ENCODE data around the gene TRIM24.

DNA sequence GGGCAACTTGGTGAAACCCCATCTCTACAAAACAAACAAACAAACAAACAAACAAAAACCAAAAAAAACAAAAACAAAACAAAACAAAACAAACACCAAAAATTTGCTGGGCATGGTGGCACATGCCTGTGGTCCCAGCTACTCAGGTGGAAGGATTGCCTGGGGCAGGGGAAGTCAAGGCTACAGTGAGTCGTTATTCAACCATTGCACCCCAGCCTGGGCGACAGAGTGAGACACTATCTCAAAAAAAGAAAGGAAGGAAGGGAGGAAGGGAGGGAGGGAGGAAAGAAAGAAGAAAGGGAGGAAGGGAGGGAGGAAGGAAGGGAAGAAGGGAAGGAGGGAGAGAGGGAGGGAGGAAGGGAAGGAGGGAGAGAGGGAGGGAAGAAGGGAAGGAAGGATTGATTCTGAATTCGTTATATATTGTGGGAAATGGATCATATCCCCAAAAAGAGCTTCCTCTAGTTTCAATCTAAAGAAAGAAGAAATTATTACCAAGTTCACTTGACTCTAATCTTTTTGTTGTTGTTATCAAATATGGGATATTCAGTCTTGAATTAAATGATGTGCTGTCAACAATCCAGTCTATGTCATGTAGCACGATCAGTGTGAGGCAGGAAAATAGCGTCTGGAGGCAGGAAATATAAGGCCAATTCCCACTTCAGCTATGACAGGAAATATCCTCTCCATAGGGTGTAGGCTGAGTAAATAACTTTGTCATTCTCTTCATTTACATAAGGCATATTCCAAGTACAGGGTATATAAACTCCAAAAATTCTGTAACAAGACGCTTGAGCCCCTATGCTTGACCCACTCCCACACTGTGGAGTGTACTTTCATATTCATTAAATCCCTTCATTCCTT is 26.2 kb upstream of the TRIM24 start:
- TF ChIP-seq, protein P1, sequence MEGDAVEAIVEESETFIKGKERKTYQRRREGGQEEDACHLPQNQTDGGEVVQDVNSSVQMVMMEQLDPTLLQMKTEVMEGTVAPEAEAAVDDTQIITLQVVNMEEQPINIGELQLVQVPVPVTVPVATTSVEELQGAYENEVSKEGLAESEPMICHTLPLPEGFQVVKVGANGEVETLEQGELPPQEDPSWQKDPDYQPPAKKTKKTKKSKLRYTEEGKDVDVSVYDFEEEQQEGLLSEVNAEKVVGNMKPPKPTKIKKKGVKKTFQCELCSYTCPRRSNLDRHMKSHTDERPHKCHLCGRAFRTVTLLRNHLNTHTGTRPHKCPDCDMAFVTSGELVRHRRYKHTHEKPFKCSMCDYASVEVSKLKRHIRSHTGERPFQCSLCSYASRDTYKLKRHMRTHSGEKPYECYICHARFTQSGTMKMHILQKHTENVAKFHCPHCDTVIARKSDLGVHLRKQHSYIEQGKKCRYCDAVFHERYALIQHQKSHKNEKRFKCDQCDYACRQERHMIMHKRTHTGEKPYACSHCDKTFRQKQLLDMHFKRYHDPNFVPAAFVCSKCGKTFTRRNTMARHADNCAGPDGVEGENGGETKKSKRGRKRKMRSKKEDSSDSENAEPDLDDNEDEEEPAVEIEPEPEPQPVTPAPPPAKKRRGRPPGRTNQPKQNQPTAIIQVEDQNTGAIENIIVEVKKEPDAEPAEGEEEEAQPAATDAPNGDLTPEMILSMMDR (IDR thresholded peaks at IDR 0.05; ENCODE audit: poor library complexity) = no peak
- no peak for TF ChIP-seq EZH2phosphoT487 (IDR thresholded peaks at IDR 0.05; ENCODE audit: low read depth, severe bottlenecking, unreplicated experiment)
- no peak for TF ChIP-seq EZH2 (IDR thresholded peaks at IDR 0.05; ENCODE audit: borderline replicate concordance)

Measured in hepatocyte (in vitro differentiated cells).